ENCODE results near the gene NIM1K.
"Not testable (repeated sequence)": the region's sequence is repeated elsewhere in the genome, so short reads cannot be mapped to it uniquely, and the experiment has no call there.

DNA sequence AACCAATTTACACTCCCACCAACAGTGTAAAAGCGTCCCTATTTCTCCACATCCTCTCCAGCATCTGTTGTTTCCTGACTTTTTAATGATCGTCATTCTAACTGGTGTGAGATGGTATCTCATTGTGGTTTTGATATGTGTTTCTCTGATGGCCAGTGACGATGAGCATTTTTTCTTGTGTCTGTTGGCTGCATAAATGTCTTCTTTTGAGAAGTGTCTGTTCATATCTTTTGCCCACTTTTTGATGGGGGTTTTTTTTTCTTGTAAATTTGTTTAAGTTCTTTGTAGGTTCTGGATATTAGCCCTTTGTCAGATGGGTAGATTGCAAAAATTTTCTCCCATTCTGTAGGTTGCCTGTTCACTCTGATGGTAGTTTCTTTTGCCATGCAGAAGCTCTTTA lies 131.5 kb downstream of the NIM1K start:
- TF ChIP-seq, protein P1, sequence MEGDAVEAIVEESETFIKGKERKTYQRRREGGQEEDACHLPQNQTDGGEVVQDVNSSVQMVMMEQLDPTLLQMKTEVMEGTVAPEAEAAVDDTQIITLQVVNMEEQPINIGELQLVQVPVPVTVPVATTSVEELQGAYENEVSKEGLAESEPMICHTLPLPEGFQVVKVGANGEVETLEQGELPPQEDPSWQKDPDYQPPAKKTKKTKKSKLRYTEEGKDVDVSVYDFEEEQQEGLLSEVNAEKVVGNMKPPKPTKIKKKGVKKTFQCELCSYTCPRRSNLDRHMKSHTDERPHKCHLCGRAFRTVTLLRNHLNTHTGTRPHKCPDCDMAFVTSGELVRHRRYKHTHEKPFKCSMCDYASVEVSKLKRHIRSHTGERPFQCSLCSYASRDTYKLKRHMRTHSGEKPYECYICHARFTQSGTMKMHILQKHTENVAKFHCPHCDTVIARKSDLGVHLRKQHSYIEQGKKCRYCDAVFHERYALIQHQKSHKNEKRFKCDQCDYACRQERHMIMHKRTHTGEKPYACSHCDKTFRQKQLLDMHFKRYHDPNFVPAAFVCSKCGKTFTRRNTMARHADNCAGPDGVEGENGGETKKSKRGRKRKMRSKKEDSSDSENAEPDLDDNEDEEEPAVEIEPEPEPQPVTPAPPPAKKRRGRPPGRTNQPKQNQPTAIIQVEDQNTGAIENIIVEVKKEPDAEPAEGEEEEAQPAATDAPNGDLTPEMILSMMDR (IDR thresholded peaks at IDR 0.05; ENCODE audit: insufficient read depth, low read length) = not testable (repeated sequence)
- TF ChIP-seq POLR2AphosphoS5 (IDR thresholded peaks at IDR 0.05; ENCODE audit: low read depth) = not testable (repeated sequence)
- TF ChIP-seq, protein P2, sequence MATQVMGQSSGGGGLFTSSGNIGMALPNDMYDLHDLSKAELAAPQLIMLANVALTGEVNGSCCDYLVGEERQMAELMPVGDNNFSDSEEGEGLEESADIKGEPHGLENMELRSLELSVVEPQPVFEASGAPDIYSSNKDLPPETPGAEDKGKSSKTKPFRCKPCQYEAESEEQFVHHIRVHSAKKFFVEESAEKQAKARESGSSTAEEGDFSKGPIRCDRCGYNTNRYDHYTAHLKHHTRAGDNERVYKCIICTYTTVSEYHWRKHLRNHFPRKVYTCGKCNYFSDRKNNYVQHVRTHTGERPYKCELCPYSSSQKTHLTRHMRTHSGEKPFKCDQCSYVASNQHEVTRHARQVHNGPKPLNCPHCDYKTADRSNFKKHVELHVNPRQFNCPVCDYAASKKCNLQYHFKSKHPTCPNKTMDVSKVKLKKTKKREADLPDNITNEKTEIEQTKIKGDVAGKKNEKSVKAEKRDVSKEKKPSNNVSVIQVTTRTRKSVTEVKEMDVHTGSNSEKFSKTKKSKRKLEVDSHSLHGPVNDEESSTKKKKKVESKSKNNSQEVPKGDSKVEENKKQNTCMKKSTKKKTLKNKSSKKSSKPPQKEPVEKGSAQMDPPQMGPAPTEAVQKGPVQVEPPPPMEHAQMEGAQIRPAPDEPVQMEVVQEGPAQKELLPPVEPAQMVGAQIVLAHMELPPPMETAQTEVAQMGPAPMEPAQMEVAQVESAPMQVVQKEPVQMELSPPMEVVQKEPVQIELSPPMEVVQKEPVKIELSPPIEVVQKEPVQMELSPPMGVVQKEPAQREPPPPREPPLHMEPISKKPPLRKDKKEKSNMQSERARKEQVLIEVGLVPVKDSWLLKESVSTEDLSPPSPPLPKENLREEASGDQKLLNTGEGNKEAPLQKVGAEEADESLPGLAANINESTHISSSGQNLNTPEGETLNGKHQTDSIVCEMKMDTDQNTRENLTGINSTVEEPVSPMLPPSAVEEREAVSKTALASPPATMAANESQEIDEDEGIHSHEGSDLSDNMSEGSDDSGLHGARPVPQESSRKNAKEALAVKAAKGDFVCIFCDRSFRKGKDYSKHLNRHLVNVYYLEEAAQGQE (IDR thresholded peaks at IDR 0.05; ENCODE audit: insufficient replicate concordance, low read depth) = not testable (repeated sequence)

All from HL-60 (cell line).